Mesendoderm (in vitro differentiated cells): ENCODE measurements around the gene MED29.

Source experiments
- DNase-seq: peaks from one replicate; pipeline ENCODE4 v3.0.0; 2013
- H2AK5ac ChIP-seq: 2 replicates; pipeline ENCODE4 v1.6.1; 2013; ENCODE audit warnings: low read length, inconsistent platforms
- H2BK120ac ChIP-seq: 2 replicates; pipeline ENCODE4 v1.6.1; 2013; ENCODE audit warnings: low read depth, mild to moderate bottlenecking, low read length, moderate library complexity, mixed read lengths
- H2BK15ac ChIP-seq: replicated peaks from 2 replicates; pipeline ENCODE4 v1.6.1; 2013; ENCODE audit warnings: low read depth, mild to moderate bottlenecking, moderate library complexity
- H2BK5ac ChIP-seq: 2 replicates; pipeline ENCODE4 v1.6.1; 2013; ENCODE audit warnings: low read length, inconsistent platforms
- H3K18ac ChIP-seq: 2 replicates; pipeline ENCODE4 v1.6.1; 2013; ENCODE audit warnings: mild to moderate bottlenecking, low read length, mixed read lengths
- H3K23ac ChIP-seq: one replicate; pipeline ENCODE4 v1.6.1; 2013; ENCODE audit warnings: low read length
- H3K27ac ChIP-seq: 2 replicates; pipeline ENCODE4 v1.5.1; 2013; ENCODE audit warnings: low read depth, mild to moderate bottlenecking, inconsistent platforms, low read length, moderate library complexity
- H3K27me3 ChIP-seq: 2 replicates; pipeline ENCODE4 v1.6.1; 2013; ENCODE audit warnings: low read length, control low read depth, mild to moderate bottlenecking, inconsistent platforms; ENCODE audit not compliant: insufficient read depth, poor library complexity
- H3K36me3 ChIP-seq: 2 replicates; pipeline ENCODE4 v1.6.1; 2013; ENCODE audit warnings: low read length, inconsistent platforms; ENCODE audit not compliant: control insufficient read depth, insufficient read depth
- H3K4ac ChIP-seq: one replicate; pipeline ENCODE4 v1.6.1; 2013; ENCODE audit warnings: low read depth, mild to moderate bottlenecking, low read length, moderate library complexity
- H3K4me1 ChIP-seq: 2 replicates; pipeline ENCODE4 v1.6.1; 2013; ENCODE audit warnings: low read depth, low read length, inconsistent platforms; ENCODE audit not compliant: control insufficient read depth
- H3K4me2 ChIP-seq: 2 replicates; pipeline ENCODE4 v1.6.1; 2013; ENCODE audit warnings: low read length
- H3K4me3 ChIP-seq: 2 replicates; pipeline ENCODE4 v1.5.1; 2013; ENCODE audit warnings: mild to moderate bottlenecking, low read length
- H3K56ac ChIP-seq: one replicate; pipeline ENCODE4 v1.6.1; 2013; ENCODE audit warnings: low read length
- H3K79me1 ChIP-seq: 2 replicates; pipeline ENCODE4 v1.6.1; 2013; ENCODE audit warnings: low read length, inconsistent platforms
- H3K79me2 ChIP-seq: 2 replicates; pipeline ENCODE4 v1.6.1; 2013; ENCODE audit warnings: mild to moderate bottlenecking, low read length; ENCODE audit not compliant: control insufficient read depth, insufficient read depth
- H3K9ac ChIP-seq: 2 replicates; pipeline ENCODE4 v1.6.1; 2013; ENCODE audit warnings: low read length, inconsistent platforms
- H4K5ac ChIP-seq: one replicate; pipeline ENCODE4 v1.6.1; 2013; ENCODE audit warnings: low read length
- H4K8ac ChIP-seq: one replicate; pipeline ENCODE4 v1.6.1; 2013; ENCODE audit warnings: low read depth, mild to moderate bottlenecking, control low read depth, low read length, moderate library complexity
- WGBS: extraction: QIAGEN DNeasy Blood & Tissue Kit; methylation state at CpG from one replicate; pipeline ENCODE4 v1.1.7; 2013; ENCODE audit warnings: low lambda C conversion rate, missing lambda C conversion rate; ENCODE audit not compliant: insufficient coverage; ENCODE audit errors: extremely low coverage; 5-methylcytosine and 5-hydroxymethylcytosine counted together

The MED29 gene

GRCh38 chr19:39362682-39363657 lies 28.2 kb upstream of the MED29 start:
- no peaks in the 10 kb centered on the region for H3K27me3 ChIP-seq
- no peak overlapping the region for H3K18ac ChIP-seq
- H3K9ac ChIP-seq, result no peak overlapping the region
- no peak for DNase-seq
- H3K4me3 ChIP-seq, result no peak overlapping the region
- H3K4me2 ChIP-seq, result no peak overlapping the region
- no peaks in the 10 kb centered on the region for H3K4me1 ChIP-seq
- no peak overlapping the region for H2BK5ac ChIP-seq
- H4K8ac ChIP-seq, result no peak overlapping the region
- H3K4ac ChIP-seq, result no peak overlapping the region
- H3K36me3 ChIP-seq, result peaks cover 14% of the 10 kb centered on the region
- H3K27ac ChIP-seq, result no peak overlapping the region
- no peak overlapping the region for H3K56ac ChIP-seq
- WGBS, result no CpG with 5 or more reads among the region's 6 CpGs
- no peaks in the 10 kb centered on the region for H3K79me2 ChIP-seq
- H2AK5ac ChIP-seq, result no peak overlapping the region
- no peak overlapping the region for H2BK120ac ChIP-seq
- H4K5ac ChIP-seq, result no peak overlapping the region
- H2BK15ac ChIP-seq, result no peak overlapping the region
- H3K79me1 ChIP-seq, result no peaks in the 10 kb centered on the region
- H3K23ac ChIP-seq, result no peak overlapping the region

DNA sequence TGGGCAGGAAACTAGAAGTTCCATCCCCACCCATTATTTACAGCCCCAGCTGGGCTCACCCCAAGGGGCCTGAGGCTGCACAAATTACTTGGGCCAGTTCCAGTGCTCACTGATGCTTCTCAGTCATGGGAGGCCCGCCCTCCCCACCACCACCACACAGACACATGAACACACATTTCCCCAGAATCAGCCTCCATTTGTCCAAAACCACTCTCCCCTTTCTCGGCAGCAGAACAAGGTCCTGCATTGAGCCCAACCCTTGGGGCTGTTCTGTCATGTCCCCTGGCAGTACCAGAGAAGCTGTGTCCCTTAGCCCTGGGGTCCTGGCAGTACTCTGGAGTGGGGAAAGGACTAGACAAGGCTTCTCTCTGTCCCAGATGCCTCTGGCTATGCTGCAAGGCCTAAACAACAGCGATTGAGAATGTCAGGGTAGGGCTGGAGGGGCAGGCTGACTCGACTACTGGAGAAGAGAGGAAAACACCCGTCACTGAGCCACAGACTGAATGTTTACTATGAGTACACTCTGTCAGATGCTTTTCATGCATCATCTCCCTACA lies 27.2 kb upstream of the MED29 start:
- H3K79me2 ChIP-seq, result no peaks in the 10 kb centered on the region
- no peak overlapping the region for H2BK120ac ChIP-seq
- WGBS, result no CpG with 5 or more reads among the region's 5 CpGs
- H3K79me1 ChIP-seq, result no peaks in the 10 kb centered on the region
- no peak overlapping the region for H2AK5ac ChIP-seq
- peaks cover 14% of the 10 kb centered on the region for H3K36me3 ChIP-seq
- H3K9ac ChIP-seq, result no peak overlapping the region
- no peaks in the 10 kb centered on the region for H3K4me1 ChIP-seq
- no peak for DNase-seq
- H2BK15ac ChIP-seq, result no peak overlapping the region
- no peaks in the 10 kb centered on the region for H3K27me3 ChIP-seq
- no peak overlapping the region for H3K23ac ChIP-seq
- no peak overlapping the region for H3K4me2 ChIP-seq
- no peak overlapping the region for H2BK5ac ChIP-seq
- no peak overlapping the region for H3K56ac ChIP-seq
- no peak overlapping the region for H3K4ac ChIP-seq
- no peak overlapping the region for H3K18ac ChIP-seq
- H3K4me3 ChIP-seq, result no peak overlapping the region
- H3K27ac ChIP-seq, result no peak overlapping the region
- no peak overlapping the region for H4K8ac ChIP-seq
- H4K5ac ChIP-seq, result no peak overlapping the region

DNA sequence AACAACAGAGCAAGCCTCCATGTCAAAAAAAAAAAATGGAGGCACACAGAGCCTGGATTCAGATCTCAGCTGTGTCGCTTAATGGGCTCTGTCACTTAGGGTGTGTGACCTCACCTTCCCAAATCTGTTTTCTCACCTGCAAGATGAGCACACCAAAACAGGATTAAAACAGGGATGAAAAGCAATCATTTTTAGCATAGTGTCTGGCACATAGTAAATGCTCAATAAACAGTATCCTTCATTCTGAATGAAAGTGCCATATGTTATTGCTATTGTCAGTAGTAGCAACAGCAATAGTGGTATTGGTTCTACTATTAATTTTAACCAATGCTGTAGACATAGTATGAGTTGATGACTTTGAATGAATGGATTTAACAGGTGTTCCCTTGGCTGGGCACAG lies 25.6 kb upstream of the MED29 start:
- Histone ChIP-seq H3K27ac (no peak overlapping the region), H3K4me3 (no peak overlapping the region), H3K36me3 (peaks cover 10% of the 10 kb centered on the region), H3K9ac (no peak overlapping the region), H3K23ac (no peak overlapping the region), H3K4me2 (no peak overlapping the region), H3K27me3 (no peaks in the 10 kb centered on the region), H3K4ac (no peak overlapping the region), H2BK5ac (no peak overlapping the region), H4K8ac (no peak overlapping the region), H2BK15ac (no peak overlapping the region), H3K56ac (no peak overlapping the region), H3K4me1 (no peaks in the 10 kb centered on the region), H3K18ac (no peak overlapping the region), H3K79me1 (no peaks in the 10 kb centered on the region), H4K5ac (no peak overlapping the region), H3K79me2 (no peaks in the 10 kb centered on the region), H2BK120ac (no peak overlapping the region), H2AK5ac (no peak overlapping the region)
- WGBS, result no CpG with 5 or more reads among the region's 1 CpG
- no peak for DNase-seq

DNA sequence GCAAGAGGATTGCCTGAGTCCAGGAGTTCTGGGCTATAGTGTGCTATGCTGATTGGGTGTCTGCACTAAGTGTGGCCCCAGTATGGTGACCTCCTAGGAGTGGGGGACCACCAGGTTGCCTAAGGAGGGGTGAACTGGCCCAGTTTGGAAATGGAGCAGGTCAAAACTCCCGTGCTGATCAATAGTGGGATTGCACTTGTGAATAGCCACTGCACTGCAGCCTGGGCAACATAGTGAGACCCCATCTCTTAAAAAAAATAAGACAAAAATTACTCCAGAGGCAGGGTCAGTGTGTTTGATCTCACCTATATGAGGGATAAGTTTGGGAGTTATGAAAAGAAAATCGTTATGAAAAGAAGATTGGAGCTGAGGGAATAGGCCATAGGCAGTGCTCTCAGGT lies 22.0 kb upstream of the MED29 start:
- Histone ChIP-seq H2BK15ac (no peak overlapping the region), H3K27ac (no peak overlapping the region), H3K4me2 (no peak overlapping the region), H3K4me3 (no peak overlapping the region), H2BK120ac (no peak overlapping the region), H4K5ac (no peak overlapping the region), H3K79me1 (no peaks in the 10 kb centered on the region), H3K27me3 (no peaks in the 10 kb centered on the region), H2BK5ac (no peak overlapping the region), H3K4ac (no peak overlapping the region), H3K79me2 (no peaks in the 10 kb centered on the region), H4K8ac (no peak overlapping the region), H3K18ac (no peak overlapping the region), H3K9ac (no peak overlapping the region), H3K23ac (no peak overlapping the region), H2AK5ac (no peak overlapping the region), H3K56ac (no peak overlapping the region), H3K36me3 (peaks cover 6% of the 10 kb centered on the region), H3K4me1 (no peaks in the 10 kb centered on the region)
- DNase-seq, result no peak
- WGBS, result no CpG with 5 or more reads among the region's 2 CpGs

DNA sequence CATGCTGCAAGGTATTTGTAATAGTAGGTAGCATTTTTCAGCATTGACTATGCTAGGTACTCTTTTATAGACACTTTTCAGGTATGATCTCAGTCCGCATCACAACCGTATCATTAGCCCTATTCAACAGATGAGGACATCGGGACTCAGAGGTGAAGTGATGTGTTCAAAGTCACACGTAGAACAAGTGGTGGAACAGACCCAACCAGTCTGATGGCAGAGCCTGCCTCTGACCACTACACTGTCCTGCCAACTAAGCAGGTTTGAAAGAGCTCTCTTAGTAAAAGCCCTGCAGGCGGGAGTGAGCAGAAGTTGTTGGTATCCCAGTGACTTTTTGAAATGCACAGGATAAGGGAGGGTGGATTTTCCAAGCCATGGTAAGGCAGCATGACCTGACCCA lies 20.4 kb upstream of the MED29 start:
- H4K8ac ChIP-seq, result no peak overlapping the region
- no peaks in the 10 kb centered on the region for H3K79me1 ChIP-seq
- no peaks in the 10 kb centered on the region for H3K27me3 ChIP-seq
- DNase-seq, result no peak
- H3K4me2 ChIP-seq, result no peak overlapping the region
- no peak overlapping the region for H2AK5ac ChIP-seq
- WGBS, result no CpG with 5 or more reads among the region's 5 CpGs
- H3K56ac ChIP-seq, result no peak overlapping the region
- H3K27ac ChIP-seq, result no peak overlapping the region
- H2BK120ac ChIP-seq, result no peak overlapping the region
- H3K79me2 ChIP-seq, result no peaks in the 10 kb centered on the region
- no peak overlapping the region for H4K5ac ChIP-seq
- H3K23ac ChIP-seq, result no peak overlapping the region
- no peak overlapping the region for H3K9ac ChIP-seq
- no peak overlapping the region for H3K4ac ChIP-seq
- peaks cover 6% of the 10 kb centered on the region for H3K36me3 ChIP-seq
- no peak overlapping the region for H3K18ac ChIP-seq
- H2BK5ac ChIP-seq, result no peak overlapping the region
- no peak overlapping the region for H2BK15ac ChIP-seq
- no peaks in the 10 kb centered on the region for H3K4me1 ChIP-seq
- H3K4me3 ChIP-seq, result no peak overlapping the region
